ENCODE results near the gene DEFB108B.
A peak's percentile ranks its signal among the peaks of the same experiment; 100 is the strongest.
"Not testable (repeated sequence)": the region's sequence is repeated elsewhere in the genome, so short reads cannot be mapped to it uniquely, and the experiment has no call there.

The DEFB108B gene

GRCh38 chr11:71832811-71833210 is at the start of gene DEFB108B:
TSS of gene DEFB108B (plus strand) at chr11:71833200. CDS start at chr11:71833200, 0 bp downstream.
- not testable (repeated sequence) for DNase-seq

GRCh38 chr11:71786114-71786847 is 46.7 kb upstream of the DEFB108B start:
- peak; percentile 75 for DNase-seq

GRCh38 chr11:71786848-71787097 is 46.2 kb upstream of the DEFB108B start:
- peak; percentile 95 for DNase-seq

GRCh38 chr11:71787098-71787823 is 45.7 kb upstream of the DEFB108B start:
- DNase-seq = peak; percentile 96

- peak; percentile 55 for DNase-seq
These were observed 45.1 kb upstream of the DEFB108B start for GRCh38 chr11:71787824-71788454.

GRCh38 chr11:71789444-71790196 is 43.4 kb upstream of the DEFB108B start:
- DNase-seq = peak; percentile 66

- DNase-seq = not testable (repeated sequence)
These were observed 41.9 kb upstream of the DEFB108B start for GRCh38 chr11:71791111-71791510.

- DNase-seq = peak; percentile 21
These were observed 40.3 kb upstream of the DEFB108B start for GRCh38 chr11:71792621-71793235.

- not testable (repeated sequence) for DNase-seq
These were observed 38.5 kb upstream of the DEFB108B start for GRCh38 chr11:71794386-71795040.

- not testable (repeated sequence) for DNase-seq
These were observed 37.8 kb upstream of the DEFB108B start for GRCh38 chr11:71795236-71795635.

GRCh38 chr11:71796016-71796415 is 37.0 kb upstream of the DEFB108B start:
- DNase-seq = not testable (repeated sequence)

- not testable (repeated sequence) for DNase-seq
These were observed 36.2 kb upstream of the DEFB108B start for GRCh38 chr11:71796781-71797180.

- DNase-seq = not testable (repeated sequence)
These were observed 33.4 kb upstream of the DEFB108B start for GRCh38 chr11:71799556-71800128.

- peak; percentile 78 for DNase-seq
These were observed 32.6 kb upstream of the DEFB108B start for GRCh38 chr11:71800335-71800953.

GRCh38 chr11:71801026-71801425 is 32.0 kb upstream of the DEFB108B start:
- not testable (repeated sequence) for DNase-seq

GRCh38 chr11:71802874-71803273 is 30.1 kb upstream of the DEFB108B start:
- not testable (repeated sequence) for DNase-seq

GRCh38 chr11:71804158-71804947 is 28.6 kb upstream of the DEFB108B start:
- DNase-seq = not testable (repeated sequence)

GRCh38 chr11:71812529-71812928 is 20.5 kb upstream of the DEFB108B start:
- not testable (repeated sequence) for DNase-seq

- DNase-seq = peak; percentile 74
These were observed 19.3 kb upstream of the DEFB108B start for GRCh38 chr11:71813481-71814355.

Data from RPMI8226 (cell line).